Smooth muscle cell (in vitro differentiated cells): Measurements from ENCODE around the gene TPST1. TPM values are rescaled to one million over a fixed set of nuclear protein-coding genes. Genes with fewer than 3 reads are reported as not detected.

Experiments
- DNase-seq: peaks from one replicate; lab custom pipeline; 2025; ENCODE audit not compliant: unreplicated experiment; lab: John Stamatoyannopoulos, UW
- H2AFZ ChIP-seq: fragments of 200-600 bp; sonication (generic); 2 replicates; pipeline ENCODE4 v1.6.0; 2016; ENCODE audit warnings: antibody characterized with exemption, low read depth, mild to moderate bottlenecking
- H3F3A ChIP-seq: fragments of 200-600 bp; sonication (generic); 2 replicates; pipeline ENCODE4 v1.6.0; 2017; ENCODE audit warnings: antibody characterized with exemption, low read depth
- H3K27ac ChIP-seq: fragments of 200-600 bp; sonication (generic); 2 replicates; pipeline ENCODE4 v1.5.1; 2016; ENCODE audit warnings: low read depth, mild to moderate bottlenecking
- H3K27me3 ChIP-seq: fragments of 200-600 bp; sonication (generic); 2 replicates; pipeline ENCODE4 v1.6.1; 2016; ENCODE audit warnings: low read depth, mild to moderate bottlenecking
- H3K36me3 ChIP-seq: fragments of 200-600 bp; sonication (generic); 2 replicates; pipeline ENCODE4 v1.5.1; 2016; ENCODE audit warnings: low read depth
- H3K4me1 ChIP-seq: fragments of 200-600 bp; sonication (generic); 2 replicates; pipeline ENCODE4 v1.5.1; 2016; ENCODE audit warnings: low read depth
- H3K4me2 ChIP-seq: fragments of 200-600 bp; sonication (generic); 2 replicates; pipeline ENCODE4 v1.6.0; 2016; ENCODE audit warnings: mild to moderate bottlenecking
- H3K4me3 ChIP-seq: fragments of 200-600 bp; sonication (generic); 2 replicates; pipeline ENCODE4 v1.5.1; 2016; ENCODE audit warnings: mild to moderate bottlenecking
- H3K79me2 ChIP-seq: fragments of 200-600 bp; sonication (generic); 2 replicates; pipeline ENCODE4 v1.6.0; 2016; ENCODE audit warnings: low read depth, mild to moderate bottlenecking
- H3K9ac ChIP-seq: fragments of 200-600 bp; sonication (generic); 2 replicates; pipeline ENCODE4 v1.6.0; 2016; ENCODE audit warnings: low read depth
- H3K9me3 ChIP-seq: fragments of 200-600 bp; sonication (generic); replicated peaks from 2 replicates; pipeline ENCODE4 v1.5.1; 2016; ENCODE audit warnings: low read depth
- H4K20me1 ChIP-seq: fragments of 200-600 bp; sonication (generic); 2 replicates; pipeline ENCODE4 v1.6.0; 2016; ENCODE audit warnings: low read depth
- CTCF ChIP-seq: fragments of 200-600 bp; sonication (generic); IDR thresholded peaks from 2 replicates; pipeline ENCODE4 v1.5.1; 2017; ENCODE audit warnings: borderline replicate concordance, mild to moderate bottlenecking, antibody characterized with exemption; ENCODE audit not compliant: insufficient read depth, poor library complexity, severe bottlenecking
- WGBS: methylation state at CpG from one replicate; pipeline ENCODE4 v1.1.7; 2016; ENCODE audit warnings: low lambda C conversion rate; 5-methylcytosine and 5-hydroxymethylcytosine counted together
- polyA plus RNA-seq: library from polyadenylated mRNA; unstranded; fragments of >200 nt; fragmentation: Nextera tagmentation; extraction: Ambion mirVana; gene quantifications from 2 replicates; pipeline ENCODE4 v1.2.1, GENCODE V29; 2016
- total RNA-seq: library from RNA; depleted of rRNA; stranded (reverse); fragments of >200 nt; gene quantifications from 2 replicates; pipeline ENCODE4 v1.2.3, GENCODE V29; 2014

The TPST1 gene
- total and polyA plus RNA-seq, 2 experiments from 2014 or later = 133 to 139 TPM

DNA sequence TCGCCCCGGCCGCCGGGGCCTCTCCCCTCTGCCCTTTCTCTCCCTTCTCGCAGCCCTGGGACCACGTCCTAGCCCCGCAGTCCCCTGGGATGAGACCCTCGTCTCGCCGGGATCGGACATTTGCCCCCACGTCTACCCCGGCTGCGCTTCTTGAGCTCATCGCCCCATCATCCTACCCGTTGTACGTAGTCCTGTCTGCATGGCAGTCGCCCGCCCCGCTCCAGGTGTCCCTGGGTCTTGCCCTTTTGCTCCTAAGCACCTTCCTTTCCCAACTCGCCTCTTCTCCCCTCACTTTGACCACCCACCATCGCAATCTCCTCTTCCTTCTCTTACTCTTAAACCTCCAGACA is 582 bp downstream of the TPST1 start:
- no peak for DNase-seq
- WGBS = 1% methylated on average over 19 of the region's 22 CpGs
- Histone ChIP-seq H3K79me2 (peaks cover 56% of the 10 kb centered on the region), H3K36me3 (no peaks in the 10 kb centered on the region), H4K20me1 (peaks cover 50% of the 10 kb centered on the region), H3K9ac (peak overlapping the region; percentile 87), H3K27ac (peak overlapping the region; percentile 53), H3K4me2 (peak overlapping the region; percentile 87), H3K9me3 (no peaks in the 10 kb centered on the region), H3K4me3 (peak overlapping the region; percentile 96), H3F3A (no peaks in the 10 kb centered on the region), H3K4me1 (peaks cover 18% of the 10 kb centered on the region), H3K27me3 (no peaks in the 10 kb centered on the region), H2AFZ (peak overlapping the region; percentile 34)
- TF ChIP-seq CTCF = no peak

GRCh38 chr7:66206119-66206933 is 1.2 kb downstream of the TPST1 start:
- H3K4me3 ChIP-seq = peak overlapping the region; percentile 96
- 37% methylated on average over 12 of the region's 12 CpGs for WGBS
- no peaks in the 10 kb centered on the region for H3K36me3 ChIP-seq
- peaks cover 62% of the 10 kb centered on the region for H3K79me2 ChIP-seq
- H3K4me1 ChIP-seq = peaks cover 18% of the 10 kb centered on the region
- TF ChIP-seq CTCF = no peak
- H3K9ac ChIP-seq = peak overlapping the region; percentile 87
- H3K4me2 ChIP-seq = peak overlapping the region; percentile 87
- H2AFZ ChIP-seq = no peak overlapping the region
- no peak for DNase-seq
- no peaks in the 10 kb centered on the region for H3K27me3 ChIP-seq
- peaks cover 56% of the 10 kb centered on the region for H4K20me1 ChIP-seq
- no peaks in the 10 kb centered on the region for H3K9me3 ChIP-seq
- H3F3A ChIP-seq = no peaks in the 10 kb centered on the region
- peak overlapping the region; percentile 53 for H3K27ac ChIP-seq

GRCh38 chr7:66206934-66207240 is 1.8 kb downstream of the TPST1 start:
- Histone ChIP-seq H3K9ac (peak overlapping the region; percentile 87), H3K4me3 (peak overlapping the region; percentile 96), H2AFZ (no peak overlapping the region), H3K36me3 (no peaks in the 10 kb centered on the region), H4K20me1 (peaks cover 62% of the 10 kb centered on the region), H3K9me3 (no peaks in the 10 kb centered on the region), H3K4me2 (peak overlapping the region; percentile 87), H3K4me1 (peaks cover 18% of the 10 kb centered on the region), H3F3A (no peaks in the 10 kb centered on the region), H3K79me2 (peaks cover 67% of the 10 kb centered on the region), H3K27me3 (no peaks in the 10 kb centered on the region), H3K27ac (peak overlapping the region; percentile 53)
- TF ChIP-seq CTCF = no peak
- no peak for DNase-seq
- WGBS = 44% methylated on average over 5 of the region's 5 CpGs

- no peaks in the 10 kb centered on the region for H3K36me3 ChIP-seq
- peak overlapping the region; percentile 53 for H3K27ac ChIP-seq
- no peaks in the 10 kb centered on the region for H3F3A ChIP-seq
- H3K9ac ChIP-seq = peak overlapping the region; percentile 87
- H3K4me1 ChIP-seq = peaks cover 18% of the 10 kb centered on the region
- peak overlapping the region; percentile 96 for H3K4me3 ChIP-seq
- 65% methylated on average over 3 of the region's 3 CpGs for WGBS
- H2AFZ ChIP-seq = no peak overlapping the region
- no peak for DNase-seq
- peaks cover 72% of the 10 kb centered on the region for H3K79me2 ChIP-seq
- peaks cover 68% of the 10 kb centered on the region for H4K20me1 ChIP-seq
- TF ChIP-seq CTCF = no peak
- H3K9me3 ChIP-seq = no peaks in the 10 kb centered on the region
- peak overlapping the region; percentile 87 for H3K4me2 ChIP-seq
- no peaks in the 10 kb centered on the region for H3K27me3 ChIP-seq
Measured at GRCh38 chr7:66207540-66207939, 2.4 kb downstream of the TPST1 start.
